Measurements from ENCODE around the gene ZSWIM7. TPM values are rescaled to one million over a fixed set of nuclear protein-coding genes. Genes with fewer than 3 reads are reported as not detected.

ZSWIM7 gene
- total RNA-seq, 1 experiment from 2014 or later, result 19.1 TPM

DNA sequence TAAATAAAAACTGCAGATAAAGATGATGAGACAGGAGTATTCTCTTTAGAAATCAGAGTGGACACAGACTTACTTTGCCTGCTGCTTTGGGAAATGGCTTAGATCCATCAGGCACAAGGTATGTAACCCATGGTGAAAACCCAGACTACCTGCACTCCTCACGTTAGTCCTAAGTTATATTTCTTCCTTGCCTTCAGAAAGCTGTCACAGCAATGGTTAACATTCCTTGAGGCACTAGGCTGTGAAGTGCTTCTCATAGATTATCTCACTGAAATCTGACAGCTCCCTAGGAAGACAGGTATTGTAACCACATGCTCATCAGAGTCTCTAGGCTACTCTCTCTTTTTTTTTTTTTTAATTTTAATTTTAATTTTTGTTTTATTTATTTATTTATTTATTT, 20.9 kb downstream of the ZSWIM7 start:
- intact Hi-C loops (cut with micrococcal nuclease; ENCODE audit: unreplicated experiment), result no loop called here
- Histone ChIP-seq H4K20me1 (ENCODE audit: insufficient read depth) (no peaks in the 10 kb centered on the region), H3K27ac (0 out of 2 replicates have a peak overlapping the region, but pooled peaks have one; percentile 37), H3K4me3 (no peak overlapping the region), H3K79me2 (ENCODE audit: low read depth) (peaks cover 51% of the 10 kb centered on the region), H3K9me2 (ENCODE audit: insufficient read depth) (no peaks in the 10 kb centered on the region), H3F3A (ENCODE audit: insufficient read depth, low read depth) (peaks cover 46% of the 10 kb centered on the region), H3K4me1 (replicated peaks; ENCODE audit: insufficient read depth) (peaks cover 42% of the 10 kb centered on the region), H2AFZ (no peak overlapping the region), H3K9me3 (ENCODE audit: insufficient read depth, low read depth) (no peaks in the 10 kb centered on the region), H3K4me2 (no peak overlapping the region), H3K36me3 (ENCODE audit: low read depth) (0 out of 2 replicates have a peak, but pooled peaks cover 8% of the 10 kb centered on the region), H3K27me3 (ENCODE audit: insufficient read depth, low read depth) (no peaks in the 10 kb centered on the region)
- no peak for DNase-seq
- POLR2A ChIA-PET (ENCODE audit: unreplicated experiment), result interaction anchor here (0.5 kb wide), 1 partner anchor 323 kb away, joined by 9 read pairs; no protein-coding TSS in a partner anchor
- no peak for TF ChIP-seq EZH2 (IDR thresholded peaks at IDR 0.05; ENCODE audit: low read depth)
- TF ChIP-seq, protein P1, sequence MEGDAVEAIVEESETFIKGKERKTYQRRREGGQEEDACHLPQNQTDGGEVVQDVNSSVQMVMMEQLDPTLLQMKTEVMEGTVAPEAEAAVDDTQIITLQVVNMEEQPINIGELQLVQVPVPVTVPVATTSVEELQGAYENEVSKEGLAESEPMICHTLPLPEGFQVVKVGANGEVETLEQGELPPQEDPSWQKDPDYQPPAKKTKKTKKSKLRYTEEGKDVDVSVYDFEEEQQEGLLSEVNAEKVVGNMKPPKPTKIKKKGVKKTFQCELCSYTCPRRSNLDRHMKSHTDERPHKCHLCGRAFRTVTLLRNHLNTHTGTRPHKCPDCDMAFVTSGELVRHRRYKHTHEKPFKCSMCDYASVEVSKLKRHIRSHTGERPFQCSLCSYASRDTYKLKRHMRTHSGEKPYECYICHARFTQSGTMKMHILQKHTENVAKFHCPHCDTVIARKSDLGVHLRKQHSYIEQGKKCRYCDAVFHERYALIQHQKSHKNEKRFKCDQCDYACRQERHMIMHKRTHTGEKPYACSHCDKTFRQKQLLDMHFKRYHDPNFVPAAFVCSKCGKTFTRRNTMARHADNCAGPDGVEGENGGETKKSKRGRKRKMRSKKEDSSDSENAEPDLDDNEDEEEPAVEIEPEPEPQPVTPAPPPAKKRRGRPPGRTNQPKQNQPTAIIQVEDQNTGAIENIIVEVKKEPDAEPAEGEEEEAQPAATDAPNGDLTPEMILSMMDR (conservative IDR thresholded peaks at IDR 0.05), result no peak
- CTCF ChIA-PET, result no interaction called here
- no TSS peak for BruUV-seq (replicated peaks)

DNA sequence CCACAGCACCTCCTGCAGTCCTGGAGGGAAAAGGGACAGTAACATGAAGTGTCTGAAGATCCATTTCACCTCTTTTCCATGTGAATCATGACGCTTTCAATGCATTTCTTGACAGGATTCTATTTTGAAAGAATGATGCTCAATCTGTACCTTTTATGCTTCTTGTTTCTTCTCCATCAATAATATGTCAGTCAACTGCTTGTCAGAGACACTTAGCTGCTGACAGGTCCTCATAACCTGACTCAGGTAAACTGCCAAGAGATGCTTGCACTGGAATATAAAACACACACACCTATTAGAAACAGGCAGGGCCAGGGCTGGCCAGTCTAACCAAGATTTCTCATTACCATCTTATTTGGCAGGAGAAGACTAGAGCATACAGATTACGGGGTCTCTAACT, 21.6 kb downstream of the ZSWIM7 start:
- no peaks in the 10 kb centered on the region for H3K27me3 ChIP-seq (ENCODE audit: insufficient read depth, low read depth)
- no peak overlapping the region for H3K4me3 ChIP-seq
- H3K9me3 ChIP-seq (ENCODE audit: insufficient read depth, low read depth), result no peaks in the 10 kb centered on the region
- no peak for TF ChIP-seq EZH2 (IDR thresholded peaks at IDR 0.05; ENCODE audit: low read depth)
- TF ChIP-seq, protein P1 (conservative IDR thresholded peaks at IDR 0.05), result no peak
- peaks cover 47% of the 10 kb centered on the region for H3F3A ChIP-seq (ENCODE audit: insufficient read depth, low read depth)
- BruUV-seq (replicated peaks), result no TSS peak
- peaks cover 47% of the 10 kb centered on the region for H3K4me1 ChIP-seq (replicated peaks; ENCODE audit: insufficient read depth)
- 0 out of 2 replicates have a peak, but pooled peaks cover 8% of the 10 kb centered on the region for H3K36me3 ChIP-seq (ENCODE audit: low read depth)
- DNase-seq, result no peak
- no peaks in the 10 kb centered on the region for H3K9me2 ChIP-seq (ENCODE audit: insufficient read depth)
- H3K4me2 ChIP-seq, result no peak overlapping the region
- intact Hi-C loops (cut with micrococcal nuclease; ENCODE audit: unreplicated experiment), result no loop called here
- H4K20me1 ChIP-seq (ENCODE audit: insufficient read depth), result no peaks in the 10 kb centered on the region; the same call in 1 of the 2 replicates
- CTCF ChIA-PET, result no interaction called here
- peaks cover 54% of the 10 kb centered on the region for H3K79me2 ChIP-seq (ENCODE audit: low read depth)
- H3K27ac ChIP-seq, result 0 out of 2 replicates have a peak overlapping the region, but pooled peaks have one; percentile 37
- POLR2A ChIA-PET (ENCODE audit: unreplicated experiment), result no interaction called here
- H2AFZ ChIP-seq, result no peak overlapping the region

DNA sequence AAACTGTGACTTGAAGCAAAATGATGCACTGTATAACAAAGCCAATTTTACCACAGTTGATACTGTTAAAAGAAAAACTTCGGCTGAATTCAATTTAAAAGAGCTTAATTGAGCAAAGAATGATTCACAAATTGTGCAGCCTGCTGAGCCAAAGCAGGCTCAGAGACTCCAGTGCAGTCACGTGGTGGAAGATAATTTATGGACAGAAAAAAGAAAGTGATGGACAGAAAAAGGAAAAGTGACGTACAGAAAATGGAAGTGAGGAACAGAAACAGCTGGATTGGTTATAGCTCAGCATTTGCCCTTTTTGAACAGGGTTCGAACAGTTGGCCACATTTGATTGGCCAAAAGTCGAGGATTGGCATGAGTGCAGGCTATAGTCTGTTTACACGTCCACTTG, 25.7 kb downstream of the ZSWIM7 start:
- BruUV-seq (replicated peaks), result no TSS peak
- intact Hi-C loops (cut with micrococcal nuclease; ENCODE audit: unreplicated experiment), result no loop called here
- peaks cover 34% of the 10 kb centered on the region for H3F3A ChIP-seq (ENCODE audit: insufficient read depth, low read depth)
- no peaks in the 10 kb centered on the region for H3K9me3 ChIP-seq (ENCODE audit: insufficient read depth, low read depth)
- ChIA-PET POLR2A (ENCODE audit: unreplicated experiment) (no interaction called here), CTCF (no interaction called here)
- no peak overlapping the region for H3K4me2 ChIP-seq
- H3K27ac ChIP-seq, result no peak overlapping the region
- DNase-seq, result no peak
- TF ChIP-seq, protein P1 (conservative IDR thresholded peaks at IDR 0.05), result no peak
- no peak for TF ChIP-seq EZH2 (IDR thresholded peaks at IDR 0.05; ENCODE audit: low read depth)
- H3K36me3 ChIP-seq (ENCODE audit: low read depth), result peaks cover 15% of the 10 kb centered on the region; the same call in 1 of the 2 replicates
- peaks cover 44% of the 10 kb centered on the region for H3K4me1 ChIP-seq (replicated peaks; ENCODE audit: insufficient read depth)
- peaks cover 93% of the 10 kb centered on the region for H3K79me2 ChIP-seq (ENCODE audit: low read depth)
- no peak overlapping the region for H3K4me3 ChIP-seq
- H3K9me2 ChIP-seq (ENCODE audit: insufficient read depth), result no peaks in the 10 kb centered on the region
- no peaks in the 10 kb centered on the region for H3K27me3 ChIP-seq (ENCODE audit: insufficient read depth, low read depth)
- no peak overlapping the region for H2AFZ ChIP-seq
- no peaks in the 10 kb centered on the region; the same call in 1 of the 2 replicates for H4K20me1 ChIP-seq (ENCODE audit: insufficient read depth)
